Smooth muscle cell of trachea (primary cell): ENCODE data around the gene CPNE6. TPM values are rescaled to one million over a fixed set of nuclear protein-coding genes. Genes with fewer than 3 reads are reported as not detected.

Experiments
- total RNA-seq: library from RNA; depleted of rRNA; stranded (reverse); fragments of >200 nt; gene quantifications from 2 replicates; pipeline ENCODE4 v1.2.1, GENCODE V29; 2014

Gene CPNE6
- not detected in 2 replicates for total RNA-seq

GRCh38 chr14:24071144-24071697 lies at the start of gene CPNE6:
TSS of gene CPNE6 (plus strand) at chr14:24071562. CDS start at chr14:24072937, 1,375 bp downstream.

GRCh38 chr14:24051789-24052655 lies 19.3 kb upstream of the CPNE6 start, which contains the start of gene CARMIL3:
TSS of gene CARMIL3 (plus strand) at chr14:24052009. CDS start at chr14:24052154, 145 bp downstream.

GRCh38 chr14:24093901-24094840 lies 22.8 kb downstream of the CPNE6 start, which contains the start of gene PCK2:
TSS of gene PCK2 (plus strand) at chr14:24094311. CDS start at chr14:24094406, 95 bp downstream.

GRCh38 chr14:24114532-24115421 lies 43.4 kb downstream of the CPNE6 start, which contains the start of the genes DCAF11 and NRL:
TSS of gene DCAF11 (plus strand) at chr14:24114777. CDS start at chr14:24115595, 818 bp downstream.
TSS of gene NRL (minus strand) at chr14:24114949. CDS start at chr14:24082848, 32,101 bp downstream.

Other genes with a start within 250 kb of the CPNE6 start
- gene DHRS4, start 117.8 kb upstream of the CPNE6 start, total RNA-seq: 47.6 and 55.0 TPM in 2 replicates
- 18.5 and 25.0 TPM in 2 replicates for gene DHRS4L2, start 82.6 kb upstream of the CPNE6 start, total RNA-seq
- 0.15 and 0.33 TPM in 2 replicates for gene CARMIL3, start 19.6 kb upstream of the CPNE6 start, total RNA-seq
- gene PCK2, start 22.7 kb downstream of the CPNE6 start, total RNA-seq: 25.0 and 35.4 TPM in 2 replicates
- 69.5 and 88.2 TPM in 2 replicates for gene DCAF11, start 43.2 kb downstream of the CPNE6 start, total RNA-seq
- gene NRL, start 43.4 kb downstream of the CPNE6 start, total RNA-seq: 0.83 and 0.87 TPM in 2 replicates
- gene FITM1, start 59.1 kb downstream of the CPNE6 start, total RNA-seq: 0.33 and 0.44 TPM in 2 replicates
- 132 and 143 TPM in 2 replicates for gene PSME1, start 64.6 kb downstream of the CPNE6 start, total RNA-seq
- 11.1 and 25.2 TPM in 2 replicates for gene EMC9, start 70.0 kb downstream of the CPNE6 start, total RNA-seq
- 87.2 and 117 TPM in 2 replicates for gene PSME2, start 75.0 kb downstream of the CPNE6 start, total RNA-seq
- 35.5 and 57.9 TPM in 2 replicates for gene RNF31, start 75.9 kb downstream of the CPNE6 start, total RNA-seq
- 87.8 and 104 TPM in 2 replicates for gene IRF9, start 89.7 kb downstream of the CPNE6 start, total RNA-seq
- gene REC8, start 100.5 kb downstream of the CPNE6 start, total RNA-seq: 1.8 and 2.3 TPM in 2 replicates
- 39.4 and 47.6 TPM in 2 replicates for gene IPO4, start 117.3 kb downstream of the CPNE6 start, total RNA-seq
- 87.0 and 90.6 TPM in 2 replicates for gene TM9SF1, start 123.9 kb downstream of the CPNE6 start, total RNA-seq
- not detected in 2 replicates for gene TSSK4, start 134.1 kb downstream of the CPNE6 start, total RNA-seq
- 27.6 and 44.5 TPM in 2 replicates for gene CHMP4A, start 141.9 kb downstream of the CPNE6 start, total RNA-seq
- 11.1 and 25.5 TPM in 2 replicates for gene MDP1, start 144.5 kb downstream of the CPNE6 start, total RNA-seq
- 143 and 203 TPM in 2 replicates for gene NEDD8, start 160.8 kb downstream of the CPNE6 start, total RNA-seq
- gene GMPR2, start 161.4 kb downstream of the CPNE6 start, total RNA-seq: 94.2 and 119 TPM in 2 replicates
- gene TINF2, start 171.1 kb downstream of the CPNE6 start, total RNA-seq: 68.9 and 83.2 TPM in 2 replicates
- 0.83 and 1.5 TPM in 2 replicates for gene TGM1, start 191.6 kb downstream of the CPNE6 start, total RNA-seq
- 23.3 and 31.6 TPM in 2 replicates for gene RABGGTA, start 200.0 kb downstream of the CPNE6 start, total RNA-seq
- 19.8 and 22.1 TPM in 2 replicates for gene DHRS1, start 228.2 kb downstream of the CPNE6 start, total RNA-seq
- gene NOP9, start 228.3 kb downstream of the CPNE6 start, total RNA-seq: 19.3 and 25.1 TPM in 2 replicates
- 1.5 and 2.6 TPM in 2 replicates for gene CIDEB, start 236.4 kb downstream of the CPNE6 start, total RNA-seq
- gene LTB4R2, start 238.6 kb downstream of the CPNE6 start, total RNA-seq: 3.8 and 4.6 TPM in 2 replicates
- 0.87 and 4.1 TPM in 2 replicates for gene LTB4R, start 239.9 kb downstream of the CPNE6 start, total RNA-seq